GM12873 (cell line): ENCODE data around the gene APC2.

ENCODE experiments used
- CTCF ChIP-seq: IDR thresholded peaks from 2 replicates; pipeline ENCODE4 v1.5.1; 2012; ENCODE audit warnings: low read depth, mild to moderate bottlenecking, moderate library complexity, low read length, control low read depth; ENCODE audit not compliant: insufficient read depth; ENCODE audit errors: missing control alignments

Gene APC2

GRCh38 chr19:1441677-1442438 lies 8.1 kb upstream of the APC2 start:
- TF ChIP-seq CTCF: no peak

GRCh38 chr19:1445185-1445931 lies 4.6 kb upstream of the APC2 start:
- TF ChIP-seq CTCF: peak; percentile 91

GRCh38 chr19:1445932-1446712 lies 3.8 kb upstream of the APC2 start:
- no peak for TF ChIP-seq CTCF

GRCh38 chr19:1446713-1447481 lies 3.0 kb upstream of the APC2 start:
- no peak for TF ChIP-seq CTCF

GRCh38 chr19:1447504-1447903 lies 2.4 kb upstream of the APC2 start:
- no peak for TF ChIP-seq CTCF

- no peak for TF ChIP-seq CTCF
These were observed 2.0 kb upstream of the APC2 start for GRCh38 chr19:1447944-1448343.
